B cell (primary cell): ENCODE measurements around the gene FCN1.

Experiments used
- CTCF ChIP-seq: fragments of 200-600 bp; IDR thresholded peaks from one replicate; pipeline ENCODE4 v1.8.0; 2022; ENCODE audit warnings: antibody characterized with exemption, mild to moderate bottlenecking
- EZH2 ChIP-seq: IDR thresholded peaks from 2 replicates; pipeline ENCODE4 v1.6.1; 2012; ENCODE audit warnings: borderline replicate concordance, low read depth, mild to moderate bottlenecking, moderate library complexity, low read length; ENCODE audit not compliant: insufficient read depth, poor library complexity, severe bottlenecking

GRCh38 chr9:134887219-134887618, 30.5 kb downstream of the FCN1 start:
- TF ChIP-seq EZH2 = no peak
- TF ChIP-seq CTCF = no peak
